Body of pancreas (tissue), 4 donors: ENCODE results near the gene HSPA12A. TPM values are rescaled to one million over a fixed set of nuclear protein-coding genes. Genes with fewer than 3 reads are reported as not detected.
A peak's percentile ranks its signal among the peaks of the same experiment; 100 is the strongest.

Experiments used
- ATAC-seq: fragments of 150-250 bp; one replicate; pipeline ENCODE4 v1.9.1; 2016
- DNase-seq, 4 donors: peaks; one replicate each; pipeline ENCODE4 v3.0.0-alpha.2; 2019
- H3K27ac ChIP-seq, 4 donors: fragments of 200-600 bp; sonication (generic); 1 replicate in 3 of 4; 2 replicates in 1 of 4; pipeline versions ENCODE4 v1.5.1 to v1.6.1; 2016 to 2019; ENCODE audit warnings: mild to moderate bottlenecking in 1 of 4, mixed read lengths in 1 of 4, moderate library complexity in 1 of 4
- H3K27me3 ChIP-seq, 2 donors: fragments of 200-600 bp; sonication (generic); one replicate each; pipeline ENCODE4 v1.6.0; 2016; ENCODE audit warnings: mild to moderate bottlenecking in 1 of 2
- H3K36me3 ChIP-seq, 2 donors: fragments of 200-600 bp; sonication (generic); replicated peaks in 1 of 2; 2 replicates each; pipeline ENCODE4 v1.5.1; 2016; ENCODE audit warnings: low read depth in 2 of 2; ENCODE audit not compliant: insufficient read depth in 1 of 2
- H3K4me1 ChIP-seq: fragments of 200-600 bp; sonication (generic); one replicate; pipeline ENCODE4 v1.6.0; 2016
- H3K4me3 ChIP-seq, 2 donors: fragments of 200-600 bp; sonication (generic); 1 replicate in 1 of 2; 2 replicates in 1 of 2; pipeline ENCODE4 v1.5.1; 2016 to 2019
- H3K9me3 ChIP-seq, 3 donors: fragments of 200-600 bp; sonication (generic); 1 replicate in 2 of 3; 2 replicates in 1 of 3; pipeline ENCODE4 v1.5.1; 2016
- CTCF ChIP-seq, 7 experiments: fragments of 450-650 bp in 4 of 7; fragments of 200-600 bp in 3 of 7; sonication (generic) in 3 of 7; IDR thresholded peaks; one replicate each; pipeline ENCODE4 v1.5.1; 2016 to 2019; ENCODE audit warnings: antibody characterized with exemption in 7 of 7
- POLR2A ChIP-seq, 3 donors: fragments of 450-650 bp; IDR thresholded peaks; one replicate each; pipeline ENCODE4 v1.6.1; 2016; ENCODE audit warnings: antibody characterized with exemption in 3 of 3, mild to moderate bottlenecking in 2 of 3
- WGBS, 2 donors: methylation state at CpG; one replicate each; pipeline ENCODE4 v1.1.5; 2017; 5-methylcytosine and 5-hydroxymethylcytosine counted together
- intact Hi-C: fragments of 100-400 bp; cut with DNase I; formaldehyde crosslinking; loops from one replicate; pipeline ENCODE4 v1.15.1; 2023
- total RNA-seq, 2 donors: library from RNA; depleted of rRNA; stranded (reverse); fragments of >200 nt; gene quantifications; one replicate each; pipeline ENCODE4 v1.1.0, GENCODE V29; 2016

The HSPA12A gene
- total RNA-seq, 2 donors from 2014 or later = 8.3 to 22.7 TPM

GRCh38 chr10:116636976-116637375 lies 105.4 kb downstream of the HSPA12A start:
- intact Hi-C loops = no loop called here
- DNase-seq (peak in 1 of 4 donors; percentile 17), ATAC-seq (no peak)
- Histone ChIP-seq H3K4me3 (no peak overlapping the region), H3K36me3 (peaks cover 0 to 21% of the 10 kb centered on the region in 2 donors), H3K27me3 (no peaks in the 10 kb centered on the region), H3K9me3 (no peaks in the 10 kb centered on the region), H3K27ac (peak overlapping the region in 2 of 4 donors; percentile 6 to 48), H3K4me1 (peaks cover 68% of the 10 kb centered on the region)
- TF ChIP-seq CTCF (IDR thresholded peaks at IDR 0.05) (no peak), POLR2A (IDR thresholded peaks at IDR 0.05) (no peak)
- WGBS, 2 donors = 31 to 35% methylated on average over 2 of the region's 2 CpGs

DNA sequence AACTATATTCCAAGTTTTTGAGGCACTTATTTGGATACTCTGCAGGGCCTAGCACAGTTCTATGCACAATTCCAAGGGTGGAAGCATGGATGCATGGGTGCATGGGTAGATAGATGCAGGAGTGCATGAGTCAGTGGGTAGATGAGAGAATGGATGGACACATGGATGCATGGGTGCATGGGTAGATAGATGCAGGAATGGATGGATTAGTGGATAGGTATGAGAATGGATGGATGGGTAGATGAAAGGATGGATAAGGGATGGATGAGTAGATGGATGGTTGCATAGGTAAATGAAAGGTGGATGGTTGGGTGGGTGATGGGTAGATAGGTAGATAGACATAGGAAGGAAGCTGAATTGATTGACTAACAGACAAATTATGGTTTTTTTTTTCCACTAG lies 106.0 kb downstream of the HSPA12A start:
- Histone ChIP-seq H3K4me1 (peaks cover 68% of the 10 kb centered on the region), H3K4me3 (no peak overlapping the region), H3K27me3 (no peaks in the 10 kb centered on the region), H3K27ac (peak overlapping the region in 2 of 4 donors; percentile 6 to 25), H3K36me3 (peaks cover 0 to 17% of the 10 kb centered on the region in 2 donors), H3K9me3 (no peaks in the 10 kb centered on the region)
- no peak for ATAC-seq
- no peak for DNase-seq
- intact Hi-C loops = no loop called here
- TF ChIP-seq POLR2A (IDR thresholded peaks at IDR 0.05) (peak in 2 of 3 donors; percentile 60 to 70), CTCF (IDR thresholded peaks at IDR 0.05) (no peak)

GRCh38 chr10:116634126-116634975 lies 108.0 kb downstream of the HSPA12A start:
- Histone ChIP-seq H3K9me3 (no peaks in the 10 kb centered on the region), H3K27ac (peak overlapping the region in 3 of 4 donors; percentile 10 to 51 (median 14)), H3K4me3 (no peak overlapping the region), H3K36me3 (peaks cover 0 to 11% of the 10 kb centered on the region in 2 donors), H3K4me1 (peaks cover 78% of the 10 kb centered on the region), H3K27me3 (no peaks in the 10 kb centered on the region)
- DNase-seq (peak in 1 of 4 donors; percentile 15), ATAC-seq (no peak)
- intact Hi-C loops = no loop called here
- TF ChIP-seq POLR2A (IDR thresholded peaks at IDR 0.05) = peak in 2 of 3 donors; percentile 37 to 69
- TF ChIP-seq CTCF (IDR thresholded peaks at IDR 0.05) = no peak
- WGBS, 2 donors = 35 to 43% methylated on average over 11 of the region's 11 CpGs

GRCh38 chr10:116633216-116633600 lies 109.2 kb downstream of the HSPA12A start:
- H3K27me3 ChIP-seq = no peaks in the 10 kb centered on the region
- ATAC-seq = peak; percentile 10
- WGBS, 2 donors = 28 to 36% methylated on average over 8 of the region's 8 CpGs
- H3K4me3 ChIP-seq = no peak overlapping the region
- peak in 3 of 4 donors; percentile 44 to 61 (median 56) for DNase-seq
- no peaks in the 10 kb centered on the region for H3K9me3 ChIP-seq
- intact Hi-C loops = no loop called here
- peaks cover 0 to 11% of the 10 kb centered on the region in 2 donors for H3K36me3 ChIP-seq
- H3K4me1 ChIP-seq = peaks cover 80% of the 10 kb centered on the region
- peak overlapping the region in 2 of 4 donors; percentile 34 to 49 for H3K27ac ChIP-seq
- peak in 2 of 3 donors; percentile 47 to 62 for TF ChIP-seq POLR2A (IDR thresholded peaks at IDR 0.05)
- TF ChIP-seq CTCF (IDR thresholded peaks at IDR 0.05) = no peak
